T follicular helper cell (primary cell): ENCODE measurements around the gene PIP5KL1.

ENCODE experiments used
- DNase-seq: peaks from one replicate; pipeline ENCODE4 v3.0.0-alpha.2; 2020; ENCODE audit warnings: low read depth

PIP5KL1 gene

GRCh38 chr9:127915801-127916719, 14.5 kb downstream of the PIP5KL1 start:
- no peak for DNase-seq

GRCh38 chr9:127915325-127915752, 15.2 kb downstream of the PIP5KL1 start:
- DNase-seq = no peak

GRCh38 chr9:127913682-127914081, 16.9 kb downstream of the PIP5KL1 start:
- no peak for DNase-seq

GRCh38 chr9:127912882-127913281, 17.7 kb downstream of the PIP5KL1 start:
- DNase-seq = no peak

- no peak for DNase-seq
Observed at GRCh38 chr9:127912296-127912695, 18.3 kb downstream of the PIP5KL1 start.

- DNase-seq = no peak
Observed at GRCh38 chr9:127910613-127911205, 19.9 kb downstream of the PIP5KL1 start.

GRCh38 chr9:127909839-127910273, 20.7 kb downstream of the PIP5KL1 start:
- no peak for DNase-seq

GRCh38 chr9:127908660-127908926, 22.0 kb downstream of the PIP5KL1 start:
- no peak for DNase-seq

GRCh38 chr9:127907867-127908659, 22.5 kb downstream of the PIP5KL1 start:
- no peak for DNase-seq

- peak; percentile 76 for DNase-seq
Observed at GRCh38 chr9:127905788-127906191, 24.8 kb downstream of the PIP5KL1 start.

GRCh38 chr9:127905004-127905728, 25.4 kb downstream of the PIP5KL1 start:
- peak; percentile 64 for DNase-seq

GRCh38 chr9:127904561-127905003, 26.0 kb downstream of the PIP5KL1 start:
- DNase-seq = no peak

GRCh38 chr9:127903557-127904475, 26.8 kb downstream of the PIP5KL1 start:
- peak; percentile 48 for DNase-seq

GRCh38 chr9:127899128-127899943, 31.2 kb downstream of the PIP5KL1 start, which contains the start of gene ST6GALNAC6:
ST6GALNAC6 (minus strand) TSS chr9:127899603; CDS start chr9:127897981, 1,622 bp downstream.
- peak; percentile 41 for DNase-seq

GRCh38 chr9:127898433-127899127, 32.0 kb downstream of the PIP5KL1 start:
- DNase-seq = no peak

- DNase-seq = no peak
Observed at GRCh38 chr9:127897193-127897692, 33.3 kb downstream of the PIP5KL1 start.

- DNase-seq = no peak
Observed at GRCh38 chr9:127896395-127897192, 34.0 kb downstream of the PIP5KL1 start.

GRCh38 chr9:127895811-127896210, 34.8 kb downstream of the PIP5KL1 start:
- DNase-seq = no peak
